Vagina (tissue), 2 donors: Measurements from ENCODE around the gene SYS1.

ENCODE experiments used
- POLR2A ChIP-seq, 2 donors: fragments of 450-650 bp; IDR thresholded peaks; one replicate each; pipeline ENCODE4 v1.6.1; 2017; ENCODE audit warnings: antibody characterized with exemption in 2 of 2, mild to moderate bottlenecking in 2 of 2, moderate library complexity in 2 of 2
- POLR2AphosphoS5 ChIP-seq, 2 donors: sonication (generic); formaldehyde crosslinking; IDR thresholded peaks; one replicate each; pipeline ENCODE4 v1.9.0; 2017; ENCODE audit warnings: antibody characterized with exemption in 2 of 2, mild to moderate bottlenecking in 2 of 2, low read depth in 1 of 2; ENCODE audit not compliant: insufficient read depth in 1 of 2
- TF ChIP-seq, protein P1 (sequence below), 3 experiments: fragments of 450-650 bp in 2 of 3; fragments of 200-600 bp in 1 of 3; sonication (generic) in 1 of 3; IDR thresholded peaks; one replicate each; pipeline ENCODE4 v1.5.1; 2017 to 2019; ENCODE audit warnings: antibody characterized with exemption in 3 of 3, mild to moderate bottlenecking in 2 of 3, moderate library complexity in 2 of 3

DNA sequence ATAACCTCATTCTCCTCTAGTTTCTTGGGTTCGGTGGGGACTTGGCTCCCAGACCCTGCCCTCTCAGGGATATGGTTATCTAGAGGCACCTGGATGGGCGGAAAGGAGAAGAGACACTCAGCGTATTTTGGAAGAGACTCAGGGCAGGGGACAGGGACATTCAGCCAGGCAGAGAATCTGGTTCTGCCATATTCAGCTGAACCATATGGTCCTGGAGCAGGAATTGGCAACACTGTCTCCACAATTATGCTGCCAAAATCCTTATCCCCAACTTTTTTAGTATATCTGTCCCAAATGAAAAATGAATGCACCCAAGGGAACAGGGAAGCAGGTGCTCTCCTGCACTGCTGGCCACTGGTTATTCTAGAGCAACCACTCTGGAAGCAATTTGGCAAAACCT, 32.5 kb upstream of the SYS1 start:
- TF ChIP-seq POLR2A (IDR thresholded peaks at IDR 0.05) (no peak), POLR2AphosphoS5 (IDR thresholded peaks at IDR 0.05; ENCODE audit: insufficient read depth in 1 of 2, low read depth in 1 of 2) (no peak)
- TF ChIP-seq, protein P1, sequence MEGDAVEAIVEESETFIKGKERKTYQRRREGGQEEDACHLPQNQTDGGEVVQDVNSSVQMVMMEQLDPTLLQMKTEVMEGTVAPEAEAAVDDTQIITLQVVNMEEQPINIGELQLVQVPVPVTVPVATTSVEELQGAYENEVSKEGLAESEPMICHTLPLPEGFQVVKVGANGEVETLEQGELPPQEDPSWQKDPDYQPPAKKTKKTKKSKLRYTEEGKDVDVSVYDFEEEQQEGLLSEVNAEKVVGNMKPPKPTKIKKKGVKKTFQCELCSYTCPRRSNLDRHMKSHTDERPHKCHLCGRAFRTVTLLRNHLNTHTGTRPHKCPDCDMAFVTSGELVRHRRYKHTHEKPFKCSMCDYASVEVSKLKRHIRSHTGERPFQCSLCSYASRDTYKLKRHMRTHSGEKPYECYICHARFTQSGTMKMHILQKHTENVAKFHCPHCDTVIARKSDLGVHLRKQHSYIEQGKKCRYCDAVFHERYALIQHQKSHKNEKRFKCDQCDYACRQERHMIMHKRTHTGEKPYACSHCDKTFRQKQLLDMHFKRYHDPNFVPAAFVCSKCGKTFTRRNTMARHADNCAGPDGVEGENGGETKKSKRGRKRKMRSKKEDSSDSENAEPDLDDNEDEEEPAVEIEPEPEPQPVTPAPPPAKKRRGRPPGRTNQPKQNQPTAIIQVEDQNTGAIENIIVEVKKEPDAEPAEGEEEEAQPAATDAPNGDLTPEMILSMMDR (IDR thresholded peaks at IDR 0.05), result no peak
